Fibroblast of villous mesenchyme (primary cell): ENCODE data around the gene DDX28. TPM values are rescaled to one million over a fixed set of nuclear protein-coding genes. Genes with fewer than 3 reads are reported as not detected.
A peak's percentile ranks its signal among the peaks of the same experiment; 100 is the strongest.

Source experiments
- DNase-seq: peaks from one replicate; pipeline ENCODE4 v3.0.0-alpha.2; 2010; ENCODE audit warnings: low read depth
- H3K4me3 ChIP-seq: 2 replicates; pipeline ENCODE4 v1.5.1; 2011; ENCODE audit warnings: low read depth, mild to moderate bottlenecking, low read length
- total RNA-seq: library from RNA; depleted of rRNA; stranded (reverse); fragments of >200 nt; gene quantifications from 2 replicates; pipeline ENCODE4 v1.2.3, GENCODE V29; 2012
- TF ChIP-seq, protein P1 (sequence below): IDR thresholded peaks from 2 replicates; pipeline ENCODE4 v1.5.1; 2012; ENCODE audit warnings: low read depth, mild to moderate bottlenecking, low read length; ENCODE audit not compliant: insufficient read depth

The DDX28 gene
- 12.1 and 13.2 TPM in 2 replicates for total RNA-seq

DNA sequence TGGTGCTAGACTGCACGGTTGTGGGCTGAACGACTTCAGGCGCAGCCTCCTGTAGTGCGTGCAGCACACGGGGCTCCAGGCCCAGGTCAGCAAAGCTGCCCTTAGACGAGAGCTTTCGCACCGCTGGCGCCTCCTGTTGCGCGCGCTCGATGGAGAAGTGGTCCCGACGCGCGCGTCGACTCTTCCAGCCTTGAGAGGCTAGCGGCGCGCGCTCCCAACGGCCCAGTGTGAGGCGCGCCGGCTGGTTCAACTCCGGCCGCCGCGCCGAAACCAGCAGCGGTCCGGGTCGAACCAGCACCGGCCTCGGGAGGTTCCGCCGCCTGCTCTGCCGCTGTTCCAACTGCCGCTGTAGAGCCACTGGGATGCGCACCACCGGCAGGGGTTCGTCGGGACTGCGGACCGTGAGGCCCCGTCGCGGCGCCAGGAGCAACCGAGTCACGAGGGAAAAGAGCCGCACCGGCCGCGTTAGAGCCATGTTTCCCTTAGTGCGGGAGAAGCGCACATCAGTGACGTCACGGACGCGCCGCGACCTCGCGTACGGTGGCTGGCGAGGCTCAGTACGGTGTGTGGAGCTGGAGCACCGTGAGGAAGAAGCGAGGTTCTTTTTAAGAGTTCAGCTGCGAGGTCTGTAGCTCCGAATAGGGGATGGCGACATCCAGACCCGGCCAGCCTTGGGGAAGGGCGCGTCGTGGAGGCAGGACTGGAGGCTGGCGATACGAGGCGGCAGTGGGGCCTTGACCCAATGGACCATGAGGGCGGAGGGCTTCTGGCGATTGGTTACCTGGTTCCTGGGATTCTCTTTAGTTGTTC is at the start of gene DDX28, which contains the start of gene DUS2:
TSS of gene DDX28 (minus strand) at position 505 of the 810 bp plus-strand sequence. CDS start at position 475, 30 bp downstream.
TSS of gene DUS2 (plus strand) at position 557 of the 810 bp plus-strand sequence. CDS start 14,740 bp downstream, outside the sequence.
- DNase-seq, result peak; percentile 94
- peak within 1 kb of the TSS; percentile 90 for H3K4me3 ChIP-seq
- TF ChIP-seq, protein P1, sequence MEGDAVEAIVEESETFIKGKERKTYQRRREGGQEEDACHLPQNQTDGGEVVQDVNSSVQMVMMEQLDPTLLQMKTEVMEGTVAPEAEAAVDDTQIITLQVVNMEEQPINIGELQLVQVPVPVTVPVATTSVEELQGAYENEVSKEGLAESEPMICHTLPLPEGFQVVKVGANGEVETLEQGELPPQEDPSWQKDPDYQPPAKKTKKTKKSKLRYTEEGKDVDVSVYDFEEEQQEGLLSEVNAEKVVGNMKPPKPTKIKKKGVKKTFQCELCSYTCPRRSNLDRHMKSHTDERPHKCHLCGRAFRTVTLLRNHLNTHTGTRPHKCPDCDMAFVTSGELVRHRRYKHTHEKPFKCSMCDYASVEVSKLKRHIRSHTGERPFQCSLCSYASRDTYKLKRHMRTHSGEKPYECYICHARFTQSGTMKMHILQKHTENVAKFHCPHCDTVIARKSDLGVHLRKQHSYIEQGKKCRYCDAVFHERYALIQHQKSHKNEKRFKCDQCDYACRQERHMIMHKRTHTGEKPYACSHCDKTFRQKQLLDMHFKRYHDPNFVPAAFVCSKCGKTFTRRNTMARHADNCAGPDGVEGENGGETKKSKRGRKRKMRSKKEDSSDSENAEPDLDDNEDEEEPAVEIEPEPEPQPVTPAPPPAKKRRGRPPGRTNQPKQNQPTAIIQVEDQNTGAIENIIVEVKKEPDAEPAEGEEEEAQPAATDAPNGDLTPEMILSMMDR, result no peak

- TF ChIP-seq, protein P1, result no peak
- peak; percentile 89 for DNase-seq
- no peak overlapping the region for H3K4me3 ChIP-seq
These were observed 49.1 kb upstream of the DDX28 start for GRCh38 chr16:68072038-68072695.

- TF ChIP-seq, protein P1, result no peak
- DNase-seq, result no peak
- H3K4me3 ChIP-seq, result no peak overlapping the region
These were observed 48.5 kb upstream of the DDX28 start for GRCh38 chr16:68071518-68071901.

DNA sequence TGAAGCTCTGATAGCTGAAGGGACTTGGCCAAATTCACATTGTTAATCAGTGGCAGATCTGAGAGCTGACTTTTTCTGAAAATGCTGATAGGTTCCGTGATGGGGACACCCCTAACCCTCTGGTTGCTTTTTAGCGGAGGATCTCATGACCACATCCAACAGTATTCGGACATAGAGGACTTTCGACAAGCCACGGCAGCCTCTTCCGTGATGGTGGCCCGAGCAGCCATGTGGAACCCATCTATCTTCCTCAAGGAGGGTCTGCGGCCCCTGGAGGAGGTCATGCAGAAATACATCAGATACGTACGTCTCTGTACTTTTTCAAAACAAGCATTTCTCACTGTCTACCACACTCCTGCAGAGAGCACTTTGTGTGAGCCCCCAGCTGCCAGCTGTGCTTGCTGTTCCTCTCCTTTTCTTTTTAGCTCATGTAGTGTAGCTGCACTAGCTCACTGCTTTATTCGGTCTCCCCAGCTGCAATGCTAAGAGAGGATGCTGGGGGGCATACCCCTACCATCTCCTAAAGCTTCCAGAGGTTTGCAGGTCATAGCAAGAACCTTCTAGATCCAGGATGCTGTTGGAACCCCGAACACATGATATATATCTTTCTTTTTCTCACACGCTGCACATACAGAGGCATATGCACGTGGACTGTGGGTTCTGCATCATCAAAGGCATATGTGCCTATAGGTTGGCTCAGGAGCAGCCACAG is 47.9 kb upstream of the DDX28 start:
- DNase-seq, result no peak
- H3K4me3 ChIP-seq, result no peak overlapping the region
- TF ChIP-seq, protein P1, result no peak

DNA sequence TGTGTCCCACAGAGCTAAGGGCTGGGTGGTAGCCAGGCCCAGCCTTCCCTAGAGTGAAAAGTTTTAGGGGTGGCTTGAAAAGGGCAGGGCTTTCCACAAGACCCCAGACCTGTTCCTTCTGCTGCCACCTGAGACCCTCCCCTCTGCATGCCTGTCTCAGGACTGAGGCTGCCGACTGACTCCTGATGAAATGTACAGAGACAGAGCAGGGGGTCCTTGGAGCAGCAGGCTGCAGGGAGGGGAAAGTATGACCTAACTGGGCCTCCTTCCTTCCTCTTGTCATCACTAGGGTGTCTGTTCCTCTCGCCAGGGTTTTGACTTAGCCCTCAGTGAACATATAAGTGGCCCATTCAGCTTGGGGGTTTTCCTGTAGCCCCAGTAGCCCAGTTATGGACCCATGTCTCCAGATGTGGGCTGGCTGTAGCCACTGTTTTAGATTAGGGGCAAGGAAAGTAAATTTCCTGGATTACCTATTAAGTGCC is 47.3 kb upstream of the DDX28 start:
- TF ChIP-seq, protein P1, result no peak
- no peak for DNase-seq
- no peak overlapping the region for H3K4me3 ChIP-seq

DNA sequence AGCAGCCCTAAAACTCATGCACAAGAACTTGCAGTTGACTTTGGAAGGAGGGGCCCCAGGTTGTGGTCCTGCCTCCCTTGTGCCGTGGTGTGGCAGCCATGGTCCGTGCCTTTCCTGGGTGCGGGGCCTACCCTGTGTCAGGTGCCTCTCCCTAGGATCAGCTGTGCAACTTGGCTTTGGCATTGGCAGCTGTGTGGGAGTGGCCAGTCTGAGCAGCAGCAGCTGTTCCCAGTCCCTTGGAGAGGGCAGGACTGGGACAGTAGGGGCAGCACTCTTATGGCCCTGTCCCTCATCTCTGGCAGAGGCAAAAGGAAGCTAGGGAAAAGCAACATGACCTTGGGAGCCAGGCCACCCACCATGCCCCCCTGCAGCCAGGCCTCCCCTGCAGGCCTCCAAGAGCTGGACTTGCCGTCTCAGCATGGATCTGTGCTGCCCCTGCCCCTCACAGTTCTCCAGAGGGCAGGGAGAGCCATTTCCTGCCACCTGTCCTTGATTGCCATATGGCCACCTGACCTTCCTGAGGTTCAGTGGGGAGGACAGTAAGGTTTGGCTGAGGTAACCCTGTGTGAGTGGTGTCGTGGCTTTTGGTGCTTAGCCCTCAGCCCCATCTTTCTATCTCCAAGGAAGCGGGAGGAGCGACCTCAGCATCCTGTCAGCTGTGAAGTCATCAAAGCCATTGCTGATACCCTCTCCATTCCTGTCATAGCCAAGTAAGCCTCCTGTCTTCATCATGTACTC is 46.6 kb upstream of the DDX28 start:
- TF ChIP-seq, protein P1, result no peak
- no peak overlapping the region for H3K4me3 ChIP-seq
- no peak for DNase-seq
